ENCODE results near the gene IFI27L2.

IFI27L2 gene

GRCh38 chr14:94136575-94137331, 7.3 kb upstream of the IFI27L2 start:
- TF ChIP-seq CTCF (IDR thresholded peaks at IDR 0.05; ENCODE audit: control extremely low read depth, extremely low read depth, low read depth, missing control alignments): peak; percentile 93
- POLR2A ChIA-PET: no interaction called here
- peak; percentile 75 for DNase-seq (ENCODE audit: extremely low spot score)
- CTCF ChIA-PET: interaction anchor here (0.7 to 8.8 kb wide), 68 partner anchors 9 to 482 kb away, joined by 3 to 182 read pairs (median 5); partner anchors contain the start of genes DDX24, IFI27L1, IFI27L2 and OTUB2

- ChIA-PET POLR2A (no interaction called here), CTCF (interaction anchor here (1.2 to 2.8 kb wide), 2 partner anchors 17 to 100 kb away, joined by 4 to 15 read pairs; no protein-coding TSS in a partner anchor)
- TF ChIP-seq CTCF (IDR thresholded peaks at IDR 0.05; ENCODE audit: control extremely low read depth, extremely low read depth, low read depth, missing control alignments): no peak
Observed at GRCh38 chr14:94135476-94135875, 6.1 kb upstream of the IFI27L2 start.

GRCh38 chr14:94132285-94132887, 3.0 kb upstream of the IFI27L2 start:
- POLR2A ChIA-PET: no interaction called here
- TF ChIP-seq CTCF (IDR thresholded peaks at IDR 0.05; ENCODE audit: control extremely low read depth, extremely low read depth, low read depth, missing control alignments): peak; percentile 73
- peak; percentile 60 for DNase-seq (ENCODE audit: extremely low spot score)
- CTCF ChIA-PET: interaction anchor here (0.6 to 3.4 kb wide), 41 partner anchors 8 to 417 kb away, joined by 3 to 57 read pairs (median 4); partner anchors contain the start of genes DDX24, IFI27L1, OTUB2 and PPP4R4

More at GRCh38 chr14:94135476-94135875, 6.1 kb upstream of the IFI27L2 start:
- no peak for DNase-seq (ENCODE audit: extremely low spot score)

GRCh38 chr14:94129758-94130414, 482 bp upstream of the IFI27L2 start:
- no peak for TF ChIP-seq CTCF (IDR thresholded peaks at IDR 0.05; ENCODE audit: control extremely low read depth, extremely low read depth, low read depth, missing control alignments)
- no peak for DNase-seq (ENCODE audit: extremely low spot score)
- ChIA-PET CTCF (interaction anchor here (1.2 to 6.8 kb wide), 7 partner anchors 8 to 418 kb away, joined by 3 to 46 read pairs (median 4); partner anchors contain the start of gene OTUB2), POLR2A (interaction anchor here (0.6 kb wide), 2 partner anchors 62 to 387 kb away, joined by 3 to 4 read pairs; no protein-coding TSS in a partner anchor)

DNA sequence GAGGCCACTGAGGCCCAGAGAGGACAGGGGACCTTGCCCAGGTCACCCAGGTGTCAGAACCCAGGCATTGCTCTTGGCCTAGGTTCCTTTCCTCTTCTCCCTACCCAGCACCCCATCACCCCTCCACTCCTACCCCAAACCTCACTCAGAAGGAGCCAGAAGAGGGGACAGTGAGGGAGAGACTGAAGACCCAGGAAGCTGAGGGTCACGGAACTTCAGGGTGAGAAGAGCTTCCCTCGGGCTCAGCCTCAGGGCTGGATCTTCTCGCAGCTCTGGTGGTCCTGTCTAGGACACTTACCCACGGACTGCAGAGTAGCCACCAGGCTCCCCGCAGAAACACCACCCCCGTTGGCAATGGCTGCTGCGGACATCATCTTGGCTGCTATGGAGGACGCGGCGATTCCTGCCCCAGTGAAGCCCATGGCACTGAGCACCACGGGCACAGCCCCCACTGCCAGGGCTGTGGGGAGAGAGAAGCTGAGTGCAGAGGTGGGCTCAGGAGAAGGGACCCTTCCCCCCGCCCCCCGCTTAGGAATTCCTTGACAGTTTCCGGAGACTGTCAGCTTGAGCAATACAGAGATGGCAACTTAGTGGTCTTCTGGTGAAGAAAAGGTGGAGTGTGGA, 1.1 kb downstream of the IFI27L2 start:
- TF ChIP-seq CTCF (IDR thresholded peaks at IDR 0.05; ENCODE audit: control extremely low read depth, extremely low read depth, low read depth, missing control alignments): no peak
- no peak for DNase-seq (ENCODE audit: extremely low spot score)
- CTCF ChIA-PET: interaction anchor here (1.1 to 6.8 kb wide), 8 partner anchors 9 to 91 kb away, joined by 3 to 46 read pairs (median 4); partner anchors contain the start of genes DDX24 and IFI27L1
- POLR2A ChIA-PET: no interaction called here

DNA sequence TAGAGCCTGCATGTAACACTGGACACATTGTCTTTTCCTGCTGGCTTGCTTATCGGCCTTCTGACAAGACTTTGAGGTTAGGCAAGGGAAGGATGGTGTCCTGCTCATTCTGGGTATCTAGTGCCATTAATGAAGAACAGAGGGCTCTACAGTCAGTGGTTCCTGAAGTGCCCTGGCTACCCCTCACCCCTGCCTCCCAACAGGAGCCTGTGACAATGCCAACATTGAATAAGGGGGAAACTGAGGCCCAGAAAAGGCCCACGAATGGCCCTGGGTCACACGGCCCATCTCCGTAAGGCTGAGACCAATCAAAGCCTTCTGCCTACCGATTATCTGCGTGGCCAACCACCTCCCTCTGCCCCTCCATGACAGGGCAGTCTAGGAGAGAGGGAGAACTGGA, 2.1 kb downstream of the IFI27L2 start:
- CTCF ChIA-PET: interaction anchor here (1.5 to 6.8 kb wide), 4 partner anchors 10 to 90 kb away, joined by 5 to 46 read pairs (median 10); no protein-coding TSS in a partner anchor
- TF ChIP-seq CTCF (IDR thresholded peaks at IDR 0.05; ENCODE audit: control extremely low read depth, extremely low read depth, low read depth, missing control alignments): no peak
- DNase-seq (ENCODE audit: extremely low spot score): no peak
- POLR2A ChIA-PET: no interaction called here
